Endothelial cell (in vitro differentiated cells): ENCODE results near the gene LIN28B. TPM values are rescaled to one million over a fixed set of nuclear protein-coding genes. Genes with fewer than 3 reads are reported as not detected.

ENCODE experiments used
- DNase-seq: peaks from one replicate; pipeline ENCODE4 v3.0.0; 2021; ENCODE audit warnings: low spot score
- H3K27ac Mint-ChIP-seq: one replicate; pipeline ENCODE4 v1.8.0; 2021; ENCODE audit warnings: mixed read lengths, inconsistent platforms; ENCODE audit not compliant: unreplicated experiment
- H3K27me3 Mint-ChIP-seq: one replicate; pipeline ENCODE4 v1.8.0; 2021; ENCODE audit warnings: mild to moderate bottlenecking, moderate library complexity, mixed read lengths, inconsistent platforms; ENCODE audit not compliant: unreplicated experiment
- H3K36me3 Mint-ChIP-seq: one replicate; pipeline ENCODE4 v1.8.0; 2021; ENCODE audit warnings: mild to moderate bottlenecking, low read depth, mixed read lengths, inconsistent platforms; ENCODE audit not compliant: unreplicated experiment
- H3K4me1 Mint-ChIP-seq: one replicate; pipeline ENCODE4 v1.8.0; 2021; ENCODE audit warnings: mild to moderate bottlenecking, mixed read lengths, inconsistent platforms; ENCODE audit not compliant: unreplicated experiment
- H3K4me3 Mint-ChIP-seq: one replicate; pipeline ENCODE4 v1.8.0; 2021; ENCODE audit warnings: mild to moderate bottlenecking, mixed read lengths, inconsistent platforms; ENCODE audit not compliant: unreplicated experiment
- H3K9me3 Mint-ChIP-seq: one replicate; pipeline ENCODE4 v1.8.0; 2021; ENCODE audit warnings: mixed read lengths, inconsistent platforms; ENCODE audit not compliant: unreplicated experiment
- total RNA-seq: library from RNA; stranded (reverse); fragmentation: NEBNext Ultra II Directional; extraction: Animal tissue kit (Norgen Biotek cat#: 25700); gene quantifications from one replicate; pipeline ENCODE4 v1.2.1, GENCODE V29; 2021; ENCODE audit not compliant: unreplicated experiment
- TF ChIP-seq, protein P1 (sequence below): fragments of 200-600 bp; sonication (generic); IDR thresholded peaks from one replicate; pipeline ENCODE4 v1.5.0; 2021; ENCODE audit warnings: antibody characterized with exemption; ENCODE audit not compliant: unreplicated experiment

LIN28B gene
- total RNA-seq, 1 donor from 2014 or later, result 36.9 TPM

DNA sequence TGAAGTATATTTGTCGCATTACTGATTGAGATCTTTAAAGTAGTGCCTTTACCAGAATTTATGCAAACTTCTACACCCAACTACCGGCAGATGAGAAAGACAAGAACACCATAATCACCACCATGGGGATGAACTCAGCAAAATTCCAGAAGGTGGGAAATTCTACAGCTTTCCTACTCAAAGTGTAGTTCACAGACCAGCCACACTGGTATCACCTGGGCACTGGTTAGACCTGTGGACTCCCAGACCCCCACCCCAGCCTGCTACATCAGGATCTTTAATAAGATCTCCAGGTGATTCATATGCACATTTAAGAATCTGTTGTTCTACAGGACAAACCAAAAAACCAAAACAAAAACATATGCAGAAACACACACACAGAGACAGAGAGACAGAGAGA lies 155.0 kb downstream of the LIN28B start:
- H3K27me3 Mint-ChIP-seq, result peaks cover 1% of the 10 kb centered on the region
- H3K4me3 Mint-ChIP-seq, result no peak overlapping the region
- H3K4me1 Mint-ChIP-seq, result peaks cover 10% of the 10 kb centered on the region
- no peak for DNase-seq
- TF ChIP-seq, protein P1, sequence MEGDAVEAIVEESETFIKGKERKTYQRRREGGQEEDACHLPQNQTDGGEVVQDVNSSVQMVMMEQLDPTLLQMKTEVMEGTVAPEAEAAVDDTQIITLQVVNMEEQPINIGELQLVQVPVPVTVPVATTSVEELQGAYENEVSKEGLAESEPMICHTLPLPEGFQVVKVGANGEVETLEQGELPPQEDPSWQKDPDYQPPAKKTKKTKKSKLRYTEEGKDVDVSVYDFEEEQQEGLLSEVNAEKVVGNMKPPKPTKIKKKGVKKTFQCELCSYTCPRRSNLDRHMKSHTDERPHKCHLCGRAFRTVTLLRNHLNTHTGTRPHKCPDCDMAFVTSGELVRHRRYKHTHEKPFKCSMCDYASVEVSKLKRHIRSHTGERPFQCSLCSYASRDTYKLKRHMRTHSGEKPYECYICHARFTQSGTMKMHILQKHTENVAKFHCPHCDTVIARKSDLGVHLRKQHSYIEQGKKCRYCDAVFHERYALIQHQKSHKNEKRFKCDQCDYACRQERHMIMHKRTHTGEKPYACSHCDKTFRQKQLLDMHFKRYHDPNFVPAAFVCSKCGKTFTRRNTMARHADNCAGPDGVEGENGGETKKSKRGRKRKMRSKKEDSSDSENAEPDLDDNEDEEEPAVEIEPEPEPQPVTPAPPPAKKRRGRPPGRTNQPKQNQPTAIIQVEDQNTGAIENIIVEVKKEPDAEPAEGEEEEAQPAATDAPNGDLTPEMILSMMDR, result no peak
- H3K27ac Mint-ChIP-seq, result no peak overlapping the region
- H3K36me3 Mint-ChIP-seq, result no peaks in the 10 kb centered on the region
- H3K9me3 Mint-ChIP-seq, result no peaks in the 10 kb centered on the region

DNA sequence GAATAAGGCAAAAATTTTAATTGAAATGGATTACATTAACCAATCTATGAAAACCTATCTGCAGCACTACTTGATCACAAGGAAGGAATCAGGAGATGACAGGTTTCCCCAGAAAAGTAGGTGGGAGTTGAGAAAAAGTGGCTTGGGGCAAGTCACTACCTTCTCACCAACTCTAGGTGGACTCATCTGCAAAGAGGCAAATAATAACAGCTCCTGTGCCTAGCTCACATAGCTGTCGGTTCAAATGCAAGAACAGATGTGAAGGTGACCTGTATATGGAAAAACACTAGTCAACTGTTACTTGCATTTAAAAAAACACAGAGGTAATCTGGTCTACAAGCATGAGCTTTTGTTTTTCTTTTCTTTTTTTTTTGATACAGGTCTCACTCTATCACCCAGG lies 155.7 kb downstream of the LIN28B start:
- H3K4me3 Mint-ChIP-seq, result no peak overlapping the region
- peaks cover 10% of the 10 kb centered on the region for H3K4me1 Mint-ChIP-seq
- no peak overlapping the region for H3K27ac Mint-ChIP-seq
- DNase-seq, result no peak
- peaks cover 1% of the 10 kb centered on the region for H3K27me3 Mint-ChIP-seq
- H3K9me3 Mint-ChIP-seq, result no peaks in the 10 kb centered on the region
- TF ChIP-seq, protein P1, result no peak
- H3K36me3 Mint-ChIP-seq, result no peaks in the 10 kb centered on the region

DNA sequence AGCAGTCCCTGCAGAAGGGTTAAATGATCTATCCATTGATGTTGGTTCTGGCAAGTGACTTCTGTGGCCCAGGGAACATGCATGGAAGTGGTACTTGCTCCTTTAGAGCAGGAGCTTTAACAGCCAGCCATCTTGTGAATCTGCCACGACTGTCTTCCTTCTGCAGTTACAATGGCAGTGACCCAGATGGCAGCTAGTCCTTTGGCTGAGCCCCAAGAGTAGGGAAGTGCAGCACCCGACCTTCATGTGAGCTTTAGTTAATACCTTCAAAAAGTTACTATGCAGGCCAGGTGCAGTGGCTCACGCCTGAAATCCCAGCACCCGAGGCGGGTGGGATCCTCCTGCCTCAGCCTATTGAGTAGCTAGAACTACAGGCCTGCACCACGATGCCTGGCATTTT lies 156.5 kb downstream of the LIN28B start:
- no peak overlapping the region for H3K27ac Mint-ChIP-seq
- TF ChIP-seq, protein P1, result no peak
- no peak overlapping the region for H3K4me3 Mint-ChIP-seq
- peaks cover 2% of the 10 kb centered on the region for H3K4me1 Mint-ChIP-seq
- no peaks in the 10 kb centered on the region for H3K36me3 Mint-ChIP-seq
- no peak for DNase-seq
- peaks cover 1% of the 10 kb centered on the region for H3K27me3 Mint-ChIP-seq
- H3K9me3 Mint-ChIP-seq, result no peaks in the 10 kb centered on the region

- Mint-ChIP-seq H3K27me3 (peaks cover 1% of the 10 kb centered on the region), H3K27ac (no peak overlapping the region), H3K36me3 (no peaks in the 10 kb centered on the region), H3K9me3 (no peaks in the 10 kb centered on the region), H3K4me1 (peaks cover 2% of the 10 kb centered on the region), H3K4me3 (no peak overlapping the region)
- TF ChIP-seq, protein P1, result no peak
- no peak for DNase-seq
Measured at GRCh38 chr6:105116150-105116549, 159.2 kb downstream of the LIN28B start.

DNA sequence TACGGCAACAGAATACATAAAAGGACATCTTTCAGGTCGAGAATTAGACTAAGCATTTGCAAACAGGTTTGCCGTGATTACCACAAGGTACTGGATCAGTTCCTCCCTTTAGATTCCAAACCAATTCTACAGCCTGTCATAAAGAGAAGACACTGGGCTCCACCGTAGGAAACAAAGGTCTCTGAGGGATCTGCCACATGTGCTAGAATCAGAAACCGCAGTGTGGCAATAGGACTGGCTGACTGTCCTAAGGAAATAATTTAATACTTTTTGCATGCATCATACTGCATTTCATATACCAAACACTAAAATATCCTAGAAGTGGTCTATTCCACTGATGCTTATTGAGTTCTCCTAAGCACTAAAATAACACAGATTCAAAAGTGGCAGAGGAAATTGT lies 163.7 kb downstream of the LIN28B start:
- Mint-ChIP-seq H3K27ac (no peak overlapping the region), H3K27me3 (no peaks in the 10 kb centered on the region), H3K4me3 (no peak overlapping the region), H3K36me3 (no peaks in the 10 kb centered on the region), H3K4me1 (peaks cover 8% of the 10 kb centered on the region), H3K9me3 (no peaks in the 10 kb centered on the region)
- no peak for DNase-seq
- TF ChIP-seq, protein P1, result no peak
